Type B pancreatic cell (in vitro differentiated cells): ENCODE data around the gene ABL1. TPM values are rescaled to one million over a fixed set of nuclear protein-coding genes. Genes with fewer than 3 reads are reported as not detected.

Experiments used
- DNase-seq: peaks from one replicate; pipeline ENCODE4 v3.0.0; 2021; ENCODE audit warnings: mixed read lengths; ENCODE audit not compliant: unreplicated experiment; ENCODE audit errors: extremely low spot score
- H3K27ac Mint-ChIP-seq: 2 replicates; pipeline ENCODE4 v1.8.0; 2021; ENCODE audit warnings: mild to moderate bottlenecking, mixed read lengths
- H3K27me3 Mint-ChIP-seq: 2 replicates; pipeline ENCODE4 v1.8.0; 2021; ENCODE audit warnings: mixed read lengths
- H3K36me3 Mint-ChIP-seq: 2 replicates; pipeline ENCODE4 v1.8.0; 2021; ENCODE audit warnings: mixed read lengths
- H3K4me1 Mint-ChIP-seq: one replicate; pipeline ENCODE4 v1.8.0; 2021; ENCODE audit warnings: mixed read lengths; ENCODE audit not compliant: unreplicated experiment
- H3K4me3 Mint-ChIP-seq: 2 replicates; pipeline ENCODE4 v1.8.0; 2021; ENCODE audit warnings: mild to moderate bottlenecking, mixed read lengths
- H3K9me3 Mint-ChIP-seq: 2 replicates; pipeline ENCODE4 v1.8.0; 2021; ENCODE audit warnings: mixed read lengths
- total RNA-seq: library from RNA; stranded (reverse); gene quantifications from 2 replicates; pipeline ENCODE4 v1.2.1, GENCODE V29; 2021; ENCODE audit warnings: low replicate concordance
- TF ChIP-seq, protein P1 (sequence below): fragments of 200-600 bp; sonication (generic); conservative IDR thresholded peaks from 2 replicates; pipeline ENCODE4 v1.5.0; 2021; ENCODE audit warnings: antibody characterized with exemption, mild to moderate bottlenecking

The ABL1 gene
- total RNA-seq, 1 donor from 2014 or later: 91.8 TPM

DNA sequence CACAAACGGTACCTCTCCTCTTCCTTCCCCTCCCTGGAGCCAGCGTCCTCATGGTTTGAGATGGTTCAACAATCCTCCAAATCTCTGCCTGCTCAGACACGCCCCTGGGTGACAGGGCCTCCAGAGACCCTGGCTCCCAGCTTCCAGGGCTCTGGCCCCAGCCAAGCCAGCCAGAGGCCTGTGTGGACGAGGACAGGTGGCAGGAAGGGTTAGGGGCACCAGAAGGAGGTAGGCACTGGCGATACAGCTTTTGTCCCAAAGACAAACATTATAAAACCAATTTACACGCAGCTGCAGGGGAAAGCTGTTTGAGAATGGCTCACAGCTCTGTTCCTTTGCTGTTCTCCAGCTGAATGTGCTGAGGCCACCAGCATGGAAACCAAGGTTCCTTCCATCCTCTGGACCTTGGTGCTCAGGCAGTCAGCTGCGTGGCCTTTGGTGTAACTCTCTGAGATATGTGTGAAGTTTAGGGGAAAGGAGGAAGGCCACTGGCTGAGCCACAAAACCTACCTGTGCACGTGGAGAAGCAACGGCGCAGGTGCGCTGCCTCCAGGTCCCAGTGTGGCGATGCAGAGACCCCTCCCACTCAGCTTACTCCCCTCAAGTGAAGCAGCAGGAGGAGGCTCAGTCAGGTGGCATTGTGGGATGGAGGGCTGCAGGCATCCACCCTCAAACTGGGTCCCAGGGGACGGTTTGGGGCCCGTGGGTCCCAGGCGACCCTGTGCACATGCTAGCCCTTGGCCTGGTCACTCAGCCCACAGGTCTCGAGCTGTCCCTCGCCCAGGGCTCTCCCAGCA is 65.8 kb downstream of the ABL1 start:
- Mint-ChIP-seq H3K4me3 (no peak overlapping the region), H3K4me1 (no peaks in the 10 kb centered on the region), H3K36me3 (no peaks in the 10 kb centered on the region), H3K27ac (no peak overlapping the region), H3K27me3 (peaks cover 4% of the 10 kb centered on the region), H3K9me3 (no peaks in the 10 kb centered on the region)
- DNase-seq: no peak
- TF ChIP-seq, protein P1, sequence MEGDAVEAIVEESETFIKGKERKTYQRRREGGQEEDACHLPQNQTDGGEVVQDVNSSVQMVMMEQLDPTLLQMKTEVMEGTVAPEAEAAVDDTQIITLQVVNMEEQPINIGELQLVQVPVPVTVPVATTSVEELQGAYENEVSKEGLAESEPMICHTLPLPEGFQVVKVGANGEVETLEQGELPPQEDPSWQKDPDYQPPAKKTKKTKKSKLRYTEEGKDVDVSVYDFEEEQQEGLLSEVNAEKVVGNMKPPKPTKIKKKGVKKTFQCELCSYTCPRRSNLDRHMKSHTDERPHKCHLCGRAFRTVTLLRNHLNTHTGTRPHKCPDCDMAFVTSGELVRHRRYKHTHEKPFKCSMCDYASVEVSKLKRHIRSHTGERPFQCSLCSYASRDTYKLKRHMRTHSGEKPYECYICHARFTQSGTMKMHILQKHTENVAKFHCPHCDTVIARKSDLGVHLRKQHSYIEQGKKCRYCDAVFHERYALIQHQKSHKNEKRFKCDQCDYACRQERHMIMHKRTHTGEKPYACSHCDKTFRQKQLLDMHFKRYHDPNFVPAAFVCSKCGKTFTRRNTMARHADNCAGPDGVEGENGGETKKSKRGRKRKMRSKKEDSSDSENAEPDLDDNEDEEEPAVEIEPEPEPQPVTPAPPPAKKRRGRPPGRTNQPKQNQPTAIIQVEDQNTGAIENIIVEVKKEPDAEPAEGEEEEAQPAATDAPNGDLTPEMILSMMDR: no peak

DNA sequence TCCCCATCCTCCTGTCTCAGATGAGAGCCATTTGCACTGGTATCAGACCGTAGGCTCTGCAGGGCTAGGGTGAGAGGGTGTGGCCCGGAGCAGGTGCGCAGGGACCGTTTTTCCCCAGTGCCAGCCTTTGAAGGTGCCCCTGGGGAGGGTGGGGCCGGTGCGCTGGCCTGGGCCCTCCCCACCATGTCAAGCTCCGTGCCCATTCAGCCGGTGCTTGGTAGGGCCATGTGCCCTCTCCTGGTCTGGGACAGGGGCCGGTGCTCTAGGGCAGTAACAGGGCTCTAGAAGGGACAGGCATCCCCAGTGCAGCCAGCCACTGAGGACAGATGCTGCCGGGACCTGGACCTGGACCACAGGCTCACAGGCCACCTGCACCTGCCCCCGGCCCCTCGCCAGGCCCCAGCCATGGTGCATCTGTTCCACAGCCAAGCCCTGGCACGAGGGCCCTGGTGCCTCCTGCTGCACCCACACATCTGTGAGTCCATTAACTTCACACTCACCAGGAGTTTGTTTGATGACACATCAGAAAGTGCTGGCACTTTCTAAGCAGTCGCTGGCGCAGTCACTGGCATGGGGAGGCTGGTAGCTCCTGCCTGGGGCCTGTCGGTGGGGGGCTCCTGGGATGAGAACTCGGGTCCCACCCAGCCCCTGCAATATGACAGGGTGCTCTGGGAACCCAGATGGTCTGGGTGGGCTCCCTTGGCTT is 66.6 kb downstream of the ABL1 start:
- H3K27me3 Mint-ChIP-seq: peaks cover 4% of the 10 kb centered on the region

DNA sequence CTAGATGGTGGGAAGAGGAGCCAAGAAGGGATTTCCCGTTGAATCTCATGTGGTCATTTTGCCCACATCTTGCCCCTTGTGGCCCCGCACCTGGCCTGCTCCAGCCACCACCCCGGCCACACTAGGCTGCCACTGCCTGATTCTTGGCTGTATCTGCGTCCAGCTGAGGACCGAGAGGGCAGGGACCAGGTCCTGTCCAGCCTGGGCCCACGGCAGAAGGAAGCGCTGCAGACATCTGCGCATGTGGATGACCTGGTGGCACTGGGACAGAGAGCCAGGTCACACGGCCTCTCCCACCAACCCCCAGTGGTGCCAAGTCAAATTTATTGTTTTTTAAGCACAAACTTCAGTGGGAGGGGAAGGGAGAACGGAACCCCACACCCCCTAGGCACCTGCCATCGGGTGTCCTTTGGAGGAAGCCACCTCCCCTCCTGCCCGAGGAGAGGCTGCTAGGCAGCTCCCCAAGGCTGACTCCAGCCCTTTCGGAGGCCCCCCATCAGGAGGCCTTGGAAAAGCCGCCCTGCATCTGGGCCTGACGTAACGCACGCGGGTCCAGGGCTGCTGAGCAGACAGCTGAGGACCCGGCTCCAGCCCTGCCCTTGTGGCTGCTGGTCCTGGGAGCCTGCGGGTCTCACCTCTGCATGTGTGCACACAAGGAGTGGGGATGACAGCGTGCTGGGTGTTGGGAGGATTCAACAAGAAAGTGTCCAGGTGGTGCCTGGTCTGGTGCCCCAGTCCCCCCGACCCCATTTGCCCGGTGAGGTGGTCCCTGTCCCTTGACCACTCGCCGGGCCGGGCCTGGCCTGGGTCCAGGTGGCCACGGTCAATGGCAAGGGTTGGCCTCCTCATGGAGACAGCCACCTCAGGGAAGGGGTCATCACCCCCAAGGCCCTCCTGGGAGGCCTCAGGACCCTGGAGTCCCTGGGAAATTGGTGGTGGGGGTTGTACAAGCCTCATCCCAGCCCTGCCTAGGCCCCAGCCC is 67.4 kb downstream of the ABL1 start:
- no peaks in the 10 kb centered on the region for H3K36me3 Mint-ChIP-seq
- DNase-seq: no peak
- peaks cover 4% of the 10 kb centered on the region for H3K27me3 Mint-ChIP-seq
- TF ChIP-seq, protein P1: no peak
- H3K4me3 Mint-ChIP-seq: no peak overlapping the region
- H3K9me3 Mint-ChIP-seq: no peaks in the 10 kb centered on the region
- no peak overlapping the region for H3K27ac Mint-ChIP-seq
- no peaks in the 10 kb centered on the region for H3K4me1 Mint-ChIP-seq

More for the DNA sequence above, 66.6 kb downstream of the ABL1 start:
- Mint-ChIP-seq H3K4me1 (no peaks in the 10 kb centered on the region), H3K4me3 (no peak overlapping the region), H3K36me3 (no peaks in the 10 kb centered on the region), H3K9me3 (no peaks in the 10 kb centered on the region), H3K27ac (no peak overlapping the region)
- TF ChIP-seq, protein P1: no peak
- no peak for DNase-seq

DNA sequence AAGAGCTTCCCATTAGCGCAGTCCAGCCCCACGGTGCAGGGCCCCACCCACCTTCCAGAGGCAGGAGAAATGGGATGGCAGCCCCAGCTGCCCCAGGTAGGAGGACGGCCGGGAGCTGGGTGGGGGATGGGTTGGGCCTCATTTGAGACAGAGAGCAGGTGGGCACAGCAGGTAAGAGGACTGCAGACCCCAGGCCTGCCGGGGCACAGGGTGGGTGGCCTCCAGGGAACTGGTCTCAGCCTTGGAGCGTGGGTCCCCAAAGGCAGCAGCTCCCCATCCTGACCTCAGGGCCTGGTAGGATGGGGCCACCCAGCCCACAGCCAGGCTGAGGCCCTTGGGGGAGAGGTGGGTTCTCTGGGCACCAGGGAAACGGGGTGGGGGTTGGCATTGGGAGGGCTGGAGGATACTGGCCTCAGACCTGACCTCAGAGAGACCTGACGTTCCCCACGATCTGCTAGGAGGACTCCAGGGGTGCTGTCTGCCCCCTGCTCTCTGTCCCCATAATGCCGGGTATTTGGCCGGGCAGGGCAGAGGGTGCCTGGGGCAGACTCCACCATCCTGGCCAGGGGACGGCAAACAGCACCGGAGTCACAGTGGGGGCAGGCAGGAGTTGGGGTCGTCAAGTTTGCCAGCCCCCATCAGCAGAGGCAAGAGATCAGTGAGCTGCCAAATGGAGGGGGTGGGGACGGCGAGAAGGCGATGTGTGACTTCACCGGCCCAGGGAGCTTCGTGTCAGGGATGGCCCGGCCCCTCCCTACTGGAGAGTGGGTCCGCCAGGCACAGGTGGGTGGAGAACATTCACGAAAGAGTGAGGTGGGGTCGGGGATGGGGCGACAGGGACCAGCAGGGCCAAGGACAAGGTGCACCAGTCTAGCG is 68.4 kb downstream of the ABL1 start:
- no peak overlapping the region for H3K4me3 Mint-ChIP-seq
- H3K9me3 Mint-ChIP-seq: no peaks in the 10 kb centered on the region
- H3K4me1 Mint-ChIP-seq: no peaks in the 10 kb centered on the region
- no peak overlapping the region for H3K27ac Mint-ChIP-seq
- DNase-seq: no peak
- H3K27me3 Mint-ChIP-seq: peaks cover 9% of the 10 kb centered on the region
- no peaks in the 10 kb centered on the region for H3K36me3 Mint-ChIP-seq
- TF ChIP-seq, protein P1: no peak
